OCI-LY3 (cell line): ENCODE measurements around the gene HOXA5.

Experiments
- EZH2phosphoT487 ChIP-seq: fragments of 200-600 bp; shearing (Covaris generic); IDR thresholded peaks from 2 replicates; pipeline ENCODE4 v1.6.1; 2018; ENCODE audit warnings: antibody characterized with exemption, mixed run types, low read depth
- TF ChIP-seq, protein P1 (sequence below): fragments of 200-600, 300-600 bp; sonication (generic); IDR thresholded peaks from 2 replicates; pipeline ENCODE4 v1.5.1; 2014; ENCODE audit warnings: antibody characterized with exemption, low read length, low read depth

GRCh38 chr7:27168265-27168947 is 24.9 kb upstream of the HOXA5 start:
- TF ChIP-seq, protein P1, sequence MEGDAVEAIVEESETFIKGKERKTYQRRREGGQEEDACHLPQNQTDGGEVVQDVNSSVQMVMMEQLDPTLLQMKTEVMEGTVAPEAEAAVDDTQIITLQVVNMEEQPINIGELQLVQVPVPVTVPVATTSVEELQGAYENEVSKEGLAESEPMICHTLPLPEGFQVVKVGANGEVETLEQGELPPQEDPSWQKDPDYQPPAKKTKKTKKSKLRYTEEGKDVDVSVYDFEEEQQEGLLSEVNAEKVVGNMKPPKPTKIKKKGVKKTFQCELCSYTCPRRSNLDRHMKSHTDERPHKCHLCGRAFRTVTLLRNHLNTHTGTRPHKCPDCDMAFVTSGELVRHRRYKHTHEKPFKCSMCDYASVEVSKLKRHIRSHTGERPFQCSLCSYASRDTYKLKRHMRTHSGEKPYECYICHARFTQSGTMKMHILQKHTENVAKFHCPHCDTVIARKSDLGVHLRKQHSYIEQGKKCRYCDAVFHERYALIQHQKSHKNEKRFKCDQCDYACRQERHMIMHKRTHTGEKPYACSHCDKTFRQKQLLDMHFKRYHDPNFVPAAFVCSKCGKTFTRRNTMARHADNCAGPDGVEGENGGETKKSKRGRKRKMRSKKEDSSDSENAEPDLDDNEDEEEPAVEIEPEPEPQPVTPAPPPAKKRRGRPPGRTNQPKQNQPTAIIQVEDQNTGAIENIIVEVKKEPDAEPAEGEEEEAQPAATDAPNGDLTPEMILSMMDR: no peak
- no peak for TF ChIP-seq EZH2phosphoT487
